HL-60/S4 treated with phorbol 12-myristate 13-acetate at 8.2 ng/mL for 4 days and 3 days (cell line): Measurements from ENCODE around the gene ROBO2.

Source experiments
- in situ Hi-C: fragments of 300-500 bp; cut with MboI; formaldehyde crosslinking; loops from 2 replicates; pipeline ENCODE4 v1.15.0; 2022; ENCODE audit warnings: low sequenced_read_pairs

ROBO2 gene

GRCh38 chr3:77039606-77040171 lies at the start of gene ROBO2:
Gene ROBO2, plus strand, starts transcription at chr3:77040099. Its CDS starts 687 bp downstream, at chr3:77040786.
- in situ Hi-C loops: no loop called here

- in situ Hi-C loops: no loop called here
These were observed 49.3 kb upstream of the ROBO2 start for GRCh38 chr3:76990606-76991005.

- in situ Hi-C loops: no loop called here
These were observed 48.7 kb upstream of the ROBO2 start for GRCh38 chr3:76991165-76991564.

- in situ Hi-C loops: no loop called here
These were observed 42.2 kb upstream of the ROBO2 start for GRCh38 chr3:76997733-76998132.

- in situ Hi-C loops: no loop called here
These were observed 41.3 kb upstream of the ROBO2 start for GRCh38 chr3:76998555-76998954.

- in situ Hi-C loops: no loop called here
These were observed 38.7 kb upstream of the ROBO2 start for GRCh38 chr3:77001062-77001701.

- in situ Hi-C loops: no loop called here
These were observed 25.7 kb upstream of the ROBO2 start for GRCh38 chr3:77014226-77014625.

GRCh38 chr3:77025471-77025870 lies 14.4 kb upstream of the ROBO2 start:
- in situ Hi-C loops: no loop called here

- in situ Hi-C loops: no loop called here
These were observed 12.8 kb upstream of the ROBO2 start for GRCh38 chr3:77026904-77027634.

- in situ Hi-C loops: no loop called here
These were observed 11.9 kb upstream of the ROBO2 start for GRCh38 chr3:77028005-77028404.

GRCh38 chr3:77038468-77038929 lies 1.4 kb upstream of the ROBO2 start:
- in situ Hi-C loops: no loop called here

GRCh38 chr3:77038930-77039605 lies 831 bp upstream of the ROBO2 start:
- in situ Hi-C loops: no loop called here

- in situ Hi-C loops: no loop called here
These were observed 317 bp downstream of the ROBO2 start for GRCh38 chr3:77040216-77040615.

- in situ Hi-C loops: no loop called here
These were observed 1.2 kb downstream of the ROBO2 start for GRCh38 chr3:77040926-77041722.

- in situ Hi-C loops: no loop called here
These were observed 1.9 kb downstream of the ROBO2 start for GRCh38 chr3:77041811-77042210.

- in situ Hi-C loops: no loop called here
These were observed 2.4 kb downstream of the ROBO2 start for GRCh38 chr3:77042343-77042742.

- in situ Hi-C loops: no loop called here
These were observed 3.0 kb downstream of the ROBO2 start for GRCh38 chr3:77042882-77043281.

- in situ Hi-C loops: no loop called here
These were observed 5.8 kb downstream of the ROBO2 start for GRCh38 chr3:77045686-77046085.

GRCh38 chr3:77048186-77048585 lies 8.3 kb downstream of the ROBO2 start:
- in situ Hi-C loops: no loop called here

GRCh38 chr3:77051591-77051990 lies 11.7 kb downstream of the ROBO2 start:
- in situ Hi-C loops: no loop called here

- in situ Hi-C loops: no loop called here
These were observed 12.2 kb downstream of the ROBO2 start for GRCh38 chr3:77052051-77052501.
